ENCODE results near the gene ARPP19.
"Not testable (repeated sequence)": the region's sequence is repeated elsewhere in the genome, so short reads cannot be mapped to it uniquely, and the experiment has no call there.

ARPP19 gene, protein sequence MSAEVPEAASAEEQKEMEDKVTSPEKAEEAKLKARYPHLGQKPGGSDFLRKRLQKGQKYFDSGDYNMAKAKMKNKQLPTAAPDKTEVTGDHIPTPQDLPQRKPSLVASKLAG

GRCh38 chr15:52568601-52569585, at the start of gene ARPP19:
Gene ARPP19, minus strand, starts transcription at chr15:52569030. Its CDS starts 138 bp downstream, at chr15:52568892.
- FAIRE-seq = no peak

GRCh38 chr15:52617026-52617425, 48.2 kb upstream of the ARPP19 start:
- no peak for FAIRE-seq

DNA sequence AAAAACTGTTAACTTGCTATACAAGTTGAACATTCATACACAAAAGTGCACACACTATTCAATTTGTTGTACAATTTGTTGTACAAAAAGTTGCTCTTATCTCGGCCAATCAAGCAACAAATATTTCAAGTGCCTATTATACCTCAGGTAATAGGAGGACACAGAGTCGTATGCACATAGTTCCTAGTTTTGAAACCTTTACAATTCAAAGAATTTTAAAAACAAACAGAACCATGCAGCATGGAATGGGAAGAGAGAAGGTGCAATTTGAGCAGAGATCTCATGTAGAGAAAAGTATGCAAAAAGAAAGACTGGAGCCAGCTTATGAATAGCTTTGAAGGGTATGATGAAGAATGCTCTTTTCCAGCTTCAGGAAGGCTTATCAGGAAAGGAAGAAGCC, 46.5 kb upstream of the ARPP19 start:
- FAIRE-seq = no peak

DNA sequence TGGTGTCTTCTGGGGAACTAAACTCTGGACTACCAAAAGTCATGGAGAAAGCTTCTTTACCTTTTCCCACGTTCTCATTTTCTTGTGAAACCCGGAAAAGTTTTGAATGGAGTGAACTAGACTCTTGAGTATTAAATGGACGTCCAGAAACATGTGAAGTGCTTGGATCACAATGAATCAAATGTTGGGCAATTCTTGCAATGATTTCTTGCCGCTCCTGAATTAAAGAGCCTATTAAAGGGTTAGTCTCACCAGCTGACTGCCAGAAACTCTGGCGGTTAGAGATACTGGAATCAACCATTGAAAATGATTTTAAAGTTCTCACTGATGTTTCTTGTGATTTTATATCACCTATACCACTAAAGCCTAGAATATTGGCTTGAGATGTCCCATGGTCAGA, 40.8 kb upstream of the ARPP19 start:
- no peak for FAIRE-seq

- no peak for FAIRE-seq
These were observed 15.6 kb upstream of the ARPP19 start for GRCh38 chr15:52584414-52584813.

DNA sequence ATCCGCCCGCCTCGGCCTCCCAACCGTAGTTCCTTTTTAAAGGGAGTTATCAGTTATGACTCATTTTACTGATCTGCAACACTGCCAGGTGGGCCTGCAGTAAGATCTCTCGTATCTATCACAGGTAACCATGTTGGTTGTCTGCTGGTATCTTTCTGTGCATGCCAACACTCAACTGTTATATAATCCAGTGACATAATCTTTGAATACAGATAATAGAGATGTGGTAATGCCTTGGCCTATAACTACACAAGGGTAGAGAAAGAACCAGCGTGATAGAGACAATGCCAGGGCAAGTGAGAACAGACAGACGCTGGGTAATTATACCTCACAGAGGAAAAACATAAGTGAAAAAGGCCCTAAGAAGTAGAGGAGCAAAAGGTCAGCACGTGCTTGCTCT, 11.0 kb upstream of the ARPP19 start:
- no peak for FAIRE-seq

- no peak for FAIRE-seq
These were observed 7.9 kb upstream of the ARPP19 start for GRCh38 chr15:52576692-52577091.

DNA sequence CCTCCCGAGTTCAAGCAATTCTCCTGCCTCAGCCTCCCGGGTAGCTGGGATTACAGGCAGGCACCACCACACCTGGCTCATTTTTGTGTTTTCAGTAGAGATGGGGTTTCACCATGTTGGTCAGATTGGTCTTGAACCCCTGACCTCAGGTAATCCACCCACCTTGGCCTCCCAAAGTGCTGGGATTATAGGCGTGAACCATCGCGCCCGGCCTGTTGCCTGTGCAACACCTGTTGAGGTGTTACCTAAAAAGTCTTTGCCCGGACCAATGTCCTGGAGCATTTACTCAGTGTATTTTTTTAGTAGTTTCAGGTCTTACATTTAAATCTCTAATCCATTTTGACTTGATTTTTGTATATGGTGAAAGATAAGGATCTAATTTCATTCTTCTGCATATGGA, 6.7 kb upstream of the ARPP19 start:
- FAIRE-seq = not testable (repeated sequence)

DNA sequence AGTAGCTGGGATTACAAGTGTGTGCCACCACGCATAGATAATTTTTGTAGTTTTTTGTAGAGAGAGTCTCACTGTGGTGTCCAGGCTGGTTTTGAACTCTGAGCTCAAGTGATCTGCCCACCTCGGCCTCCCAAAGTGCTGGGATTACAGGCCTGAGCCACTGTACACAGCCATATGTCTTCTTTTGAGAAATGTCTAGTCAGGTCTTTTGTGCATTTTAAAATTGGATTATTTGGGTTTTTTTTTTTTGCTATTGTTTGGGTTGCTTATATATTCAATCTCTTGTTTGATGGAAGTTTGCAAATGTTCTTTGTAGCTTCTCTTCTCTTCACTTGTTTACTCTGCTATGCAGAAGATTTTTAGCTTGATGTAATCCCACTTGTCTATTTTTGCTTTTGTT, 6.2 kb upstream of the ARPP19 start:
- FAIRE-seq = no peak

DNA sequence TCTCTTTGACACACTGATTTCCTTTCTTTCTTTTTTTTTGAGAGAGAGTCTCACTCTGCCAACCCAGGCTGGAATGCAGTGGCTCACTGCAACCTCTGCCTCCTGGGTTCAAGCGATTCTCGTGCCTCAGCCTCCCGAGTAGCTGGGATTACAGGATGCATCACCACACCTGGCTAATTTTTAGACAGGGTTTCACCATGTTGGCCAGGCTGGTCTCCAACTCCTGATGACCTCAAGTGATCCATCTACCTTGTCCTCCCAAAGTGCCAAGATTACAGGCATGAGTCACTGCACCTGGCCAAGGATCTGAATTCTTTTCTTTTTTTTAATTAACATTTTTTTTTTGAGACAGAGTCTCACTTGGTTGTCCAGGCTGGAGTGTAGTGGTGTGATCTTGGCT, 5.8 kb upstream of the ARPP19 start:
- not testable (repeated sequence) for FAIRE-seq

- no peak for FAIRE-seq
These were observed 794 bp downstream of the ARPP19 start for GRCh38 chr15:52567871-52568600.

DNA sequence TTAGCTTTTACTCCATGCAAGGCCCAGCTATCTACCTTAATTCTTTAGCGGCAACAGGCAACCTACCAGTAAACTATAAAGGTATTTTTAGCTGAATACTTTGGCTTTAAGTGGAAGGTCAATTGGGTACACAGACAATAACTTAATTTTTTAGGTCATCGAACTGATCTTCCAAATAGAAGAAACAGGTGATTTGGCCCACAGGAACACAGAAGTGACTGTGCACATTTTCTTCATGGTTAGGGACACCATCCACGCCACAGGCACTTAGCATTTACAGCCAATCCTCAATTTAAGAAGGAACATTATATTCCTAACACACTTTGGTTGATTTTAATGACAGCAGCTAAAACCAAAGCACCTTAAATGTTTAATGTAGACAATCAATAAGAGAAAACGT, 1.9 kb downstream of the ARPP19 start:
- FAIRE-seq = no peak

- not testable (repeated sequence) for FAIRE-seq
These were observed 3.1 kb downstream of the ARPP19 start for GRCh38 chr15:52565417-52566358.

DNA sequence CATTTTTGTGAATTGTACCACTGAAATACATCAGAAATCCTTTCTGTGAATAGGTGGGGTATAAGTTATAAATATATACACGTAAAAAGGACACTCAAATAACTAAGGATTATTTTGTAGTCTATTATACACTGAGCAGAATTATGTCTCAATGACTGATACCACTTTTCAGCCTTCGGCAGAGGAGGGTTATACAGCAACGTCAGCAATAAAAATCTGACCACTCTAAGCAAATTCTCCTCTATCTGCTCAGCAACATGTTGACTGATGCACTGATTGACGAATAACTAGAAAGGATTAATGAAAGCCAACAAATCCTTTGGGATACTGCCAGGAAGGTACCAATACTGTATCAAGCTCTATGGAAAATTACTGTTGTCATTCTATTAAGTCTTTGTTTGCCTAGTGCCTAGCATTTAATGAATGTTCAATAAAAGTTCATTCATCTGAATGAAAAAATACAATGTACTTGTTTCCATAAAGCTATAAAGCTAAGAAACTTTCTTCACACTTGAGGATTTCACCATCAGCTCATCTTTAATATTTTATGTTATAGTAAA, 5.2 kb downstream of the ARPP19 start:
- FAIRE-seq = no peak

DNA sequence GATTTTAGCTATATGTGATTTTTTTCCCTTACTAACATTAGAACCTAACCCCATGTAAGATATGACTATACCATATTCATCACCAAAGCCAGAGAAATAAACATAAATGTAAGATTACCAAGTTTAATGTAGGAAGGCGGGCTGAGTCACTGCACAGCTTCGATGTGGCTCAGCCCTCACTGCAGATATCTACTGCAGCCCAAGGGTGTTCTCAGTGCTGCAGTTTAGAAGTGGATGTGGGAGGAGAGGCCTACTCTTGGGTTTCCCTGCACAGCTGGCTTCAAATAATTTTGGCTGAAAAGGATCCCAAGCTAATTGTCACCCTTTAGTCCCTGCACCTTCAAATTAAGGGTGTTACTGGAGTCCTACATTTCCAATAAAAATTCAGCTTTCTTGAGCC, 9.3 kb downstream of the ARPP19 start:
- FAIRE-seq = no peak

DNA sequence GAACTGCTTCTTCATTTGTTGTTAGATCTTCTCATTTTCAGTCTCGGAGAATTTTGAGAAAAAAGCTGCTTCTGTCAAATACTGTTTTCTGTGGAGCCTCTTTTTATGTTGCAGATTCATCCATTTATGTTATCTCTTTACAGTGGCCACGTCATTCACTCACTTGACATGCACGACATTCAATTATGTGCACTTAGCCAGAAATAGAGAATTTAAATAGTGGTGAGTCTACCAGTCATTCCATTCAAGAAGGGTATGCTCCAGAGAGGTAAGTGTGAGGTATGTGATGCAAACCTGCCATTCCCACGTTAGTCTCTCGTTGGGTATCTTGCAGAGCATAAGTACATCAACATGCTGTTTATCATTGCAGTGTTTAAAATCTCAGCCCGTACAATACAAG, 9.8 kb downstream of the ARPP19 start:
- FAIRE-seq = no peak

DNA sequence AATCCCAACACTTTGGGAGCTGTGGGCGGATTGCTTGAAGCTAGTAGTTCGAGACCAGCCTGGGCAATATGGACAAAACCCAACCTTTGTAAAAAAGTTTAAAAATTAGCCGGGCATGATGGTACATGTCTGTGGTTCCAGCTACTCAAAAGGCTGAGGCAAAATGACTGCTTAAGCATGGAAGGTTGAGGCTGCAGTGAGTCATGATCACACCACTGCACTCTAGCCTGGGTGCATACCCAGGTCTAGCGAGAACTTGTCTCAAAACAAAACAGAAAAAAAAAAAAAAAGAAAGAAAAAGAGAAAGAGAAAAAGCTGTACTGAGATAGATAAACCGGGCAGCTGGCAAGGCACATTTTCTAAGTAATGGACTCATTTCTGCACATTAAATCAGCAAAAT, 10.6 kb downstream of the ARPP19 start:
- no peak for FAIRE-seq

DNA sequence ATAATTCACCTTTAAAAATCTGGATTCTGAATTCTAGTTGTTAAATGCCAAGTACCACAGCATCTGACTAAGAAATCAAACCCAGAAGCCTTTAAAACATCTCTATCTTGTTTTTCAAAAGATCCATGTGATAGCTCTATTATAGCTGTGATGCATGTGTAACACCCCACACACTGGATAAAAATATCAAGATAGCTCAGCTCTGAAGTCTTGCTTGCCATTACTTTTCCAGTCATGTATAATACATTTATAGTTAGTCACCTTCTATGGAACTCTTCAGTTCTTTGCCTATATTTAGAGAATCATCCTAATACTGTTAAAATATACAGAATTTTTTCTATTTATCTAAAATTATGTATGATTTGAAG, 11.6 kb downstream of the ARPP19 start:
- FAIRE-seq = no peak

DNA sequence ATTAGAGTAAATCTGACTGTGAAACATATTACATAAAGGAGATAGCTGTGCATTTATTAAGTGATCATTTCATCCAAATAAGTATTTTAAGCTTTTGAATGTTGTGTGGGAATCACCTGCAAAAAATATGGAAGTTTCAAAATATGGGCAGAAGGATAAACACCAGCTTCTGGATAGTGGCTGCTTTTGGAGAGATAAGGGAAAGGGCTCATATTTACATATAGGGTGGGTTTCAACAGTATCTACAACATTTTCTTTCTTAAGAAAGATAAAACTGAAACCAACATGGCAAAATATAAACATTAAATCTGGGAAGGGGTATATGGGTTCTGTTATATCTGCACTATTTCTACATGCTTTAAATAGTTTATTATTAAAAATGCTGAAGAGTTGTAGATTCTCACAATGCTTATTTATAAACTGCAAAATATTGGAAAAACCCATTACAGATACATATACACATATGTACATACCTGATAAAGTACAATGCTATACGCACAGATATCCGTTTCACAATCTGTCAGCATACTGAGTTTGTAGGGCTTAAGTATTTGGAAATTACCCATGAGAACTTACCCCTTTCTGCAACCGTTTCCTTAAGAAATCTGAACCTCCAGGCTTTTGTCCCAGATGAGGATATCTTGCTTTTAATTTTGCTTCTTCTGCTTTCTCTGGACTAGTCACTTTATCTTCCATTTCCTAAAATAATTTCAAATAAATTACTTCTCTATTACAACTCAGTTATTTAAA, 12.1 kb downstream of the ARPP19 start:
- no peak for FAIRE-seq

DNA sequence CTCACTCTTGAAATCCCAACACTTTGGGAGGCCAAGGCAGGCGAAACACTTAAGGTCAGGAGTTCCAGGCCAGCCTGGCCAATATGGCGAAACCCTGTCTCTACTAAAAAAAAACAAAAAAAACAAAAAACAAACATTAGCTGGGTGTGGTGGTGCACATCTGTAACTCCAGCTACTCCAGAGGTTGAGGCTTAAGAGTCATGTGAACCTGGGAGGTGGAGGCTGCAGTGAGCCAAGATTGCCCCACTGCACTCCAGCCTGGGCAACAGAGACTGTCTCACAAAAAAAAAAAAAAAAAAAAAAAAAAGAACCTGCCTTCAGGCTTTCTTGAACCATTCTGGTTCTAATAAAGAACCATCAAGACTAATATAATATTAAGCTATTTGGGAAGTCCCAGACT, 16.5 kb downstream of the ARPP19 start:
- no peak for FAIRE-seq

DNA sequence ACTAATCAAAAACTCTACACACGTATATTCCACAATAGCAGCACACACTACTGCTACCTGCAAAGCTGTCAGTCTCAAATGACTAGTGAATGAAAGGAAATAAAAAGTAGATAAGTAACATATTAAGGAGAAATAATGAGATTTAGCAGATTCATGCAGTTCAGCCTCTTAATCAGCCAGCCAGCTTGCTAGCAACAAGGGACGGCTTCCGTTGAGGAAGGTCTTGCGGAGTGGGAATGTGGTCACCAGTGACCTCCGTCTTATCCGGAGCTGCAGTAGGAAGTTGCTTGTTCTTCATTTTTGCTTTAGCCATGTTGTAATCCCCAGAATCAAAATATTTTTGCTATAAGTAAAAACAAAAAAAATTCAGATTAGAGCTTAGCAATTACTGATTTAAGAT, 17.1 kb downstream of the ARPP19 start:
- FAIRE-seq = no peak
